22Rv1 (cell line): ENCODE measurements around the gene SNX6.

Source experiments
- CTCF ChIP-seq: fragments of 450-650 bp; IDR thresholded peaks from 2 replicates; pipeline ENCODE4 v1.5.1; 2017; ENCODE audit warnings: mild to moderate bottlenecking
- ZFX ChIP-seq: fragments of 450-650 bp; IDR thresholded peaks from 2 replicates; pipeline ENCODE4 v1.6.1; 2017; ENCODE audit warnings: antibody characterized with exemption, borderline replicate concordance

GRCh38 chr14:34537677-34538009, 92.3 kb downstream of the SNX6 start:
- TF ChIP-seq CTCF = no peak
- no peak for TF ChIP-seq ZFX
